ENCODE measurements around the gene BDH2. TPM values are rescaled to one million over a fixed set of nuclear protein-coding genes. Genes with fewer than 3 reads are reported as not detected.

Gene BDH2
- 10 to 100 TPM; 17.0 to 91.9 (median 34.3) TPM for total RNA-seq

DNA sequence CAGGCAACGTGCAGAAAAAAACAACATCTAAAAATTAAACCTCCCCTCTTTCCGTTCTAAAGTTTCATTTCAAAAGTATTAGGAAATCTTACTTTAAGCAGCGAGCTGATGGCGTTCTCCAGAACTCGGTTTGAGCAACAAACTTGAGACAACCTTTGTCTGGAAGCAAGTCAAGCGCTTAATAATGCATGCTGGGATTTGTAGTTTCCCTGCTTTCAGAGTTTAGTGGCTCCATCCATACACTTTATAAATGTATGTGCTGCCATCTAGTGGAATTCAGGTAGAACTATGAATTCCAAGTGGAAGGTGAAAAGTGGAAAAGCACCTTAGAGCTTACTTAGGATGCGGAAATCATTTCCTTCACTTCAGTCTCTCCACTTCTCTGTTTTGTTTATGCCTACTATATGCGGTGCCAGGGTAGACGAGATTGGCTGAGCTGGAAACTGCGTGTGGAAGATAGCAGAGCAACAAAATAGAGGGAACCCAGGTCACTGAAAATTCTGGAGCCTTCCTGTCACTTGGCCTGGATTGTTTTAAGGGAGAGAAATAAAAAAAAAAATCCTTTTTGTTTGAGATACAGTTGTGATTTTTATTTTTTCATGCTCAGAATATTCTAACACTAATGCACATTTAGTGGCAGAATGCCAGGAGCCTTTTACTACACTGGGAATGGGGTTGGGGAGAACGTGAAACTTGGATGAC lies at the start of gene BDH2:
Gene BDH2 (minus strand): TSS at position 144 of the 702 bp plus-strand sequence. CDS start 3,580 bp downstream, outside the sequence.
- in situ Hi-C loops (cut with MboI; ENCODE audit: low pct_unique_long_range_greater_than_20kb in 2 of 9, low sequenced_read_pairs in 9 of 9, unreplicated experiment in 9 of 9) = loop anchor here in 2 of 9 experiments (25.0 kb wide), 2 partner anchors 488 to 663 kb away; no protein-coding TSS in a partner anchor
- Histone ChIP-seq H3K27ac (no peak within 1 kb of the TSS), H3K4me3 (peak within 1 kb of the TSS; percentile 31 to 40 (median 35)), H3K4me1 (replicated peaks in 1 of 2) (peaks cover 0 to 4% of the 10 kb centered on the region in 2 donors)
- peak; percentile 90 to 96 (median 93) for ATAC-seq (replicated peaks in 6 of 8)
- WGBS, 10 experiments = 4 to 40% (median 11%) methylated on average over 2 to 10 of the region's 11 CpGs

DNA sequence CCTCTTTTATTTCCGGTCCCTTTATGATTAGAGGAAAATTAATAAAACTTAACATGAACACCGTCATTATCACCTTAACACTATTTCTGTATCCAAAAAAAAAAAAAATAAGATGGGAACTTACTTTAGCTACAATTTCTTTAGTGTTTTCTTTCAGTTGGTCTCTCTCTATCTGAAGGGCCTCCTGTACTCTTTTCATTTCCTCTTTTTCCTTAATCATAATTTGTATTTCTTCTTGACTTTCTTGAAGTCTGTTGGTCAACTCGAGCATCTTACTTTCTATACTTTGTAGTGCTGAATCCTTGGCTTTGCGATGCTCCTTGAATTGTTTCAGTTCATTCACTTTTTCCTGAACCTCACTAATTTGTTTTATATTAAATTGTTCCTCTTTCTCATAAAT lies 45.3 kb upstream of the BDH2 start:
- WGBS, 10 experiments = 83 to 100% (median 97%) methylated on average over 2 to 4 of the region's 4 CpGs
- no peak overlapping the region for H3K27ac ChIP-seq

DNA sequence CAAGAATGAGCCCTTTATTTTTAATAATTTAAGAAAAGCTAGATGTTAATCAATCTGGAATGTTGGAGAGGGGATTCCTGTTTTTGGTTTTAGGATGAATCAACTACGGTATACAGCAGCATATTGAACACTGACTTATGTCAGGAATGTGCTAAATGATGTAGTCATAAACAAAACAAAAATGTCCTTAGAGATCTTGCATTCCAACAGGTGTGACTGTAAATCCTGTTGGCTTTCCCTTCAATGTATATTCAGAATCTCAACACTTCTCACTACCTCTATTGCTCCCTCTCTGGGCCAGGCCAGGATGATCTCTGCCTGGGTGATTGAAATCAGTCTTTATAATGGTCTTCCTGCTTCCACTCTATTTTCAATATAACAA lies 37.8 kb upstream of the BDH2 start:
- ATAC-seq (replicated peaks in 6 of 8) = no peak
- Histone ChIP-seq H3K4me1 (replicated peaks in 1 of 2) (no peaks in the 10 kb centered on the region), H3K4me3 (no peak overlapping the region), H3K27ac (no peak overlapping the region)
- in situ Hi-C loops (cut with MboI; ENCODE audit: low pct_unique_long_range_greater_than_20kb in 2 of 9, low sequenced_read_pairs in 9 of 9, unreplicated experiment in 9 of 9) = no loop called here
- 0 to 100% (median 60%) methylated on average over 1 of the region's 1 CpG; no CpG with 5 or more reads in 3 of the 10 experiments for WGBS, 10 experiments

More for the DNA sequence above, 45.3 kb upstream of the BDH2 start:
- Histone ChIP-seq H3K4me1 (replicated peaks in 1 of 2) (no peaks in the 10 kb centered on the region), H3K4me3 (no peak overlapping the region)
- in situ Hi-C loops (cut with MboI; ENCODE audit: low pct_unique_long_range_greater_than_20kb in 2 of 9, low sequenced_read_pairs in 9 of 9, unreplicated experiment in 9 of 9) = no loop called here
- ATAC-seq (replicated peaks in 6 of 8) = no peak

- Histone ChIP-seq H3K27ac (no peak overlapping the region), H3K4me1 (replicated peaks in 1 of 2) (no peaks in the 10 kb centered on the region), H3K4me3 (no peak overlapping the region)
- WGBS, 10 experiments = 0 to 100% (median 33%) methylated on average over 1 of the region's 1 CpG; no CpG with 5 or more reads in 2 of the 10 experiments
- in situ Hi-C loops (cut with MboI; ENCODE audit: low pct_unique_long_range_greater_than_20kb in 2 of 9, low sequenced_read_pairs in 9 of 9, unreplicated experiment in 9 of 9) = no loop called here
- ATAC-seq (replicated peaks in 6 of 8) = no peak
These were observed 37.2 kb upstream of the BDH2 start for GRCh38 chr4:103136671-103137445.

DNA sequence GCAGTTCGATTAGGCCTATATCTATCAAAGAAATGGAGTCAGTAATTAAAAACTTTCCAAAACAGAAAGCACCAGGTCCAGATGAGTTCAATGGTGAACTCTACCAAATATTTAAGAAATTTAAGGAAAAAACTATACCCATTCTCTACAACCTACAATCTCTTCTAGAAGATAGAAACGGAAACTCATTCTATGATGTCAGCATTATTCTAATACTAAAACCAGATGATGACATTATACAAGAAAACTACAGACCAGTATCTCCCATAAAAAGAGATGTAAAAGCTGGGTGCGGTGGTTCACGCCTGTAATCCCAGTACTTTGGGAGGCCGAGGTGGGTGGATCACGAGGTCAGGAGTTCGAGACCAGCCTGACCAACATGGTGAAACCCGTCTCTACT lies 29.5 kb upstream of the BDH2 start:
- Histone ChIP-seq H3K27ac (no peak overlapping the region), H3K4me3 (no peak overlapping the region), H3K4me1 (replicated peaks in 1 of 2) (no peaks in the 10 kb centered on the region)
- WGBS, 10 experiments = 78 to 100% (median 92%) methylated on average over 1 to 5 of the region's 8 CpGs; no CpG with 5 or more reads in 1 of the 10 experiments
- in situ Hi-C loops (cut with MboI; ENCODE audit: low pct_unique_long_range_greater_than_20kb in 2 of 9, low sequenced_read_pairs in 9 of 9, unreplicated experiment in 9 of 9) = no loop called here
- no peak for ATAC-seq (replicated peaks in 6 of 8)

- Histone ChIP-seq H3K4me1 (replicated peaks in 1 of 2) (no peaks in the 10 kb centered on the region), H3K27ac (no peak overlapping the region), H3K4me3 (no peak overlapping the region)
- WGBS, 10 experiments = 93 to 100% (median 100%) methylated on average over 1 to 3 of the region's 3 CpGs; no CpG with 5 or more reads in 2 of the 10 experiments
- no peak for ATAC-seq (replicated peaks in 6 of 8)
- in situ Hi-C loops (cut with MboI; ENCODE audit: low pct_unique_long_range_greater_than_20kb in 2 of 9, low sequenced_read_pairs in 9 of 9, unreplicated experiment in 9 of 9) = no loop called here
These were observed 26.5 kb upstream of the BDH2 start for GRCh38 chr4:103126126-103126525.

DNA sequence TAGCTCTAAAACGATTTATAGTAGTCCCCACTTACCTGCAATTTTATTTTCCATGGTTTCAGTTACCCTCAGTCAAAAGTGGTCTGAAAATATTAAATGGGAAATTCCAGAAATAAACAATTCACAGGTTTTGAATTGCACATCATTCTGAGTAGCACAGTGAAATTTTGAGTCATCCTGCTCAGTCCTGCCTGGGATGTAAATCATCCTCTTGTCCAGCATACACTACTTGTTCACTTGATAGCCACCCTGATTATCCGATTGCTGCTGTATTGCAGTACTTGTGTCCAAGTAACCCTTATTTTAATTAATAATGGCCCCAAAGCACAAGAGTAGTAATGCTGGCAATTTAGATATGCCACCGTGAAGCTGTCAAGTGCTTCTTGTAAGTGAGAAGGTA lies 23.5 kb upstream of the BDH2 start:
- in situ Hi-C loops (cut with MboI; ENCODE audit: low pct_unique_long_range_greater_than_20kb in 2 of 9, low sequenced_read_pairs in 9 of 9, unreplicated experiment in 9 of 9) = no loop called here
- peak in 7 of 8 experiments; percentile 47 to 85 (median 69) for ATAC-seq (replicated peaks in 6 of 8)
- Histone ChIP-seq H3K27ac (no peak overlapping the region), H3K4me3 (no peak overlapping the region), H3K4me1 (replicated peaks in 1 of 2) (no peaks in the 10 kb centered on the region)
- WGBS, 10 experiments = 46 to 100% (median 87%) methylated on average over 1 to 3 of the region's 3 CpGs

DNA sequence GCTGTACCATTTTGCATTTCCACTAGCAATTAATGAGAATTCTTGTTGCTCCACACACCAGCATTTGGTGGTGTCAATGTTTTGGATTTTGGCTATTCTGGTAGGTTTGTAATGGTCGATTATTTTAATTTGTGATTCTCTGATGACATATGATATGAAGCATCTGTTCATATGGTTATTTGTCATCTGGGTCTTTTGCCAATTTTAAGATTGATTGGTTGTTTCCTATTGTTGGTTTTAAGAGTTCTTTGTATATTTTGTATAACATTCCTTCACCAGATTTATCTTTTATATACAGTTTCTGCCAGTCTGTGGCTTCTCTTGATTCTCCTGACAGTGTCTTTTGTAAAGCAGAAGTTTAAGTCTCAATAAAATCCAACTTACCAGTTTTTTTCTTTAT lies 18.5 kb upstream of the BDH2 start:
- Histone ChIP-seq H3K4me3 (no peak overlapping the region), H3K27ac (no peak overlapping the region), H3K4me1 (replicated peaks in 1 of 2) (no peaks in the 10 kb centered on the region)
- ATAC-seq (replicated peaks in 6 of 8) = no peak
- in situ Hi-C loops (cut with MboI; ENCODE audit: low pct_unique_long_range_greater_than_20kb in 2 of 9, low sequenced_read_pairs in 9 of 9, unreplicated experiment in 9 of 9) = no loop called here
- WGBS, 10 experiments = 33 to 100% (median 83%) methylated on average over 1 of the region's 1 CpG; no CpG with 5 or more reads in 3 of the 10 experiments

DNA sequence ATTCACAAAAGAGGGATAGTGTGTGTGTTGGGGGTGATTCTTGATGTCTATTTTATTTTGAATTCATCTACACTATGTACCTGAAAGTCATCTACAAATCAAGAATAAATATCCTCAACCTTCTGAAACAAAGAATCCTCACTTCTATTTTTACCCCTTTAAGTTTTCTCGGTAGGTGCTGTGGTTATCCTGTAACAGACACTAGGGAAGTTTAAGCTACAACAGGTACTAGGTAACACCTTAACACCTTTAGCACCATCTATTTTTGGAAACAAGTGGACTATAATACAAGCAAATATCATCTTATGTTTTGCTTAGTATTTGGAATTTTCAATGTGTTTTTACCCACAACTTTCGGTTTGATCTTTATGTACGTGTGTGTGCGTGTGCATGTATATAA lies 12.0 kb upstream of the BDH2 start:
- ATAC-seq (replicated peaks in 6 of 8) = no peak
- in situ Hi-C loops (cut with MboI; ENCODE audit: low pct_unique_long_range_greater_than_20kb in 2 of 9, low sequenced_read_pairs in 9 of 9, unreplicated experiment in 9 of 9) = no loop called here
- 72 to 100% (median 97%) methylated on average over 2 to 4 of the region's 4 CpGs for WGBS, 10 experiments

DNA sequence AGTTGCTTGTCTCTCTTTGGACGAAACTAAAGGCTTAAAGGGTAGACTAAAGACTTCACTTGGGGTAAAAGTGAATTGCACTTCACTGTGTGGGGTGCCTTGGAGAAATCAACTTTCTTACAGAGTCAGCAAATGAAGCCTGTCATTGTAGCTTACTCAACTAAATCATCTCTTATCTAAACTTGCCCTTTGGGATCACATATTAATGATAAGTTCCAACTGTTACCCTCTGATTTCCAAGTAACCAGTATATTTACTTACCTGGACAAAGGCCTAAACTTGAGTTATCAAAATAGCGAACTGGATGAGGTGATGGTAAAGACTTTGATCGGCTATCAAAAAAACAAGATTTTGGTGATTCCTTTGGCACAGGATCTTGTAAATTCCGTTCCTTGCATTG lies 8.9 kb upstream of the BDH2 start:
- WGBS, 10 experiments = 60 to 100% (median 90%) methylated on average over 1 to 4 of the region's 4 CpGs; no CpG with 5 or more reads in 1 of the 10 experiments
- in situ Hi-C loops (cut with MboI; ENCODE audit: low pct_unique_long_range_greater_than_20kb in 2 of 9, low sequenced_read_pairs in 9 of 9, unreplicated experiment in 9 of 9) = no loop called here
- no peak for ATAC-seq (replicated peaks in 6 of 8)

More for the DNA sequence above, 12.0 kb upstream of the BDH2 start:
- no peak overlapping the region for H3K4me3 ChIP-seq
- H3K27ac ChIP-seq = no peak overlapping the region
- no peaks in the 10 kb centered on the region for H3K4me1 ChIP-seq (replicated peaks in 1 of 2)

DNA sequence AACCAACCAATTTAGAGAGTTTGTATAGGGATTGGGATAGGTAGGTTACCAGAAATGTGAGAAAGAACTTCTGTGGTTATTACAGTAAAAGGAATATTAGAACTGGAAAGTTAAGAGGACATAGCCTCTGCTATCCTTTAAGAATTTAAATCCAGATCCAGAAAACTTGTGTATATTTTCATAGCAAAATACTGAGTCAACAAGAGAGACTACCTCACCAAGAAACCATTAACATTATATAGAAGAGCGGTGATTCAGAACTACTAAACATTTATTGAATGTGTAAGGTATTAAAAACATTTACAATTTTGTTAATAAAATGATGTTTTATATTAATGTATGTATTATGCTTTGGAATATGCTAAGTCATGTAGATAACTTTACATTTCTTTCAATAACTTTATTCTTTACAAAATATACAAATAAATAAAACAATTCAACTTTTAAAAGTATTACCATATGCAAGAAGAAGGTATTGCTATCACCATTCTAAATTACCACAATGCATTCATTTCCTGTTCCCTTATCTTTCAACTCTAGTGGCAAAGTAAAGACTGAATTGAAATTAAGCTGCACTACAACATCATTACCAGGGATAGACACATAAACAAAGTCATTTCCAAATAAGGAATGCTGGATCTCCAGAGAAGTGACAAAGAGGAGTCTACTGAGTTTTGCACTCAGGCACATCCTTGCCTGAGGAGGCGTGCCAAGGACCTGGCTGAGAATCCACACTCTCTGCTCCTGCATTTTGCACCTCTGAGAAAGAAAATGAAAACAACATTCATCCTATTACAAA lies 6.1 kb upstream of the BDH2 start:
- WGBS, 10 experiments = 53 to 100% (median 89%) methylated on average over 1 to 2 of the region's 2 CpGs; no CpG with 5 or more reads in 1 of the 10 experiments
- no peak overlapping the region for H3K4me3 ChIP-seq
- peak in 2 of 8 experiments; percentile 22 to 34 for ATAC-seq (replicated peaks in 6 of 8)
- in situ Hi-C loops (cut with MboI; ENCODE audit: low pct_unique_long_range_greater_than_20kb in 2 of 9, low sequenced_read_pairs in 9 of 9, unreplicated experiment in 9 of 9) = no loop called here
- H3K4me1 ChIP-seq (replicated peaks in 1 of 2) = no peaks in the 10 kb centered on the region
- no peak overlapping the region for H3K27ac ChIP-seq

More for the DNA sequence above, 8.9 kb upstream of the BDH2 start:
- no peaks in the 10 kb centered on the region for H3K4me1 ChIP-seq (replicated peaks in 1 of 2)
- no peak overlapping the region for H3K27ac ChIP-seq
- H3K4me3 ChIP-seq = no peak overlapping the region

DNA sequence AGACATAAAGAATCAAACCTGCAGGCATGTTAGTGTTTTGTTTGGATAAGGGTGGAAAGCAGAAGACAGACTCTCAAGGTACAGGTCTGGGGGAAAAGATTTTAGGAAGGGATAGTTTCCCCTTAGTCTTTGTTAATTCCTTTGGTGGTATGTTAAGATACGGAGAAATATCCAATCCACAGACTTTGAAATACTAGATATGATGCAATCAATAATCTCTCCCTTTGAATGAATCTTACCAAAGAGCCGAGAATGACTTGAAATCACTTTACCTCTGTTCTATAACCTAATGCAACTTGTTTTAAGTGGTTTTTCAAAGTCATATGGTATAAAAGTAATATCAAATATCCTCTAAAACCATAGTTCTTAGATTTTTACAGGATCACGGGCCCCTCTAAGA lies 5.3 kb upstream of the BDH2 start:
- ATAC-seq (replicated peaks in 6 of 8) = no peak
- WGBS, 10 experiments = 93 to 100% (median 96%) methylated on average over 1 to 3 of the region's 3 CpGs
- in situ Hi-C loops (cut with MboI; ENCODE audit: low pct_unique_long_range_greater_than_20kb in 2 of 9, low sequenced_read_pairs in 9 of 9, unreplicated experiment in 9 of 9) = no loop called here
- Histone ChIP-seq H3K27ac (no peak overlapping the region), H3K4me3 (no peak overlapping the region), H3K4me1 (replicated peaks in 1 of 2) (no peaks in the 10 kb centered on the region)

GRCh38 chr4:103100691-103101090 lies 1.1 kb upstream of the BDH2 start:
- in situ Hi-C loops (cut with MboI; ENCODE audit: low pct_unique_long_range_greater_than_20kb in 2 of 9, low sequenced_read_pairs in 9 of 9, unreplicated experiment in 9 of 9) = no loop called here

More at GRCh38 chr4:103100691-103101090, 1.1 kb upstream of the BDH2 start:
- no peak for ATAC-seq (replicated peaks in 6 of 8)
- WGBS, 10 experiments = 29 to 75% (median 47%) methylated on average over 2 to 4 of the region's 5 CpGs
- Histone ChIP-seq H3K4me1 (replicated peaks in 1 of 2) (peaks cover 0 to 4% of the 10 kb centered on the region in 2 donors), H3K4me3 (no peak overlapping the region), H3K27ac (no peak overlapping the region)

Data from motor neuron (in vitro differentiated cells).